ENCODE results near the gene SLC22A14. TPM values are rescaled to one million over a fixed set of nuclear protein-coding genes. Genes with fewer than 3 reads are reported as not detected.

The SLC22A14 gene
- not detected in 2 replicates for total RNA-seq

DNA sequence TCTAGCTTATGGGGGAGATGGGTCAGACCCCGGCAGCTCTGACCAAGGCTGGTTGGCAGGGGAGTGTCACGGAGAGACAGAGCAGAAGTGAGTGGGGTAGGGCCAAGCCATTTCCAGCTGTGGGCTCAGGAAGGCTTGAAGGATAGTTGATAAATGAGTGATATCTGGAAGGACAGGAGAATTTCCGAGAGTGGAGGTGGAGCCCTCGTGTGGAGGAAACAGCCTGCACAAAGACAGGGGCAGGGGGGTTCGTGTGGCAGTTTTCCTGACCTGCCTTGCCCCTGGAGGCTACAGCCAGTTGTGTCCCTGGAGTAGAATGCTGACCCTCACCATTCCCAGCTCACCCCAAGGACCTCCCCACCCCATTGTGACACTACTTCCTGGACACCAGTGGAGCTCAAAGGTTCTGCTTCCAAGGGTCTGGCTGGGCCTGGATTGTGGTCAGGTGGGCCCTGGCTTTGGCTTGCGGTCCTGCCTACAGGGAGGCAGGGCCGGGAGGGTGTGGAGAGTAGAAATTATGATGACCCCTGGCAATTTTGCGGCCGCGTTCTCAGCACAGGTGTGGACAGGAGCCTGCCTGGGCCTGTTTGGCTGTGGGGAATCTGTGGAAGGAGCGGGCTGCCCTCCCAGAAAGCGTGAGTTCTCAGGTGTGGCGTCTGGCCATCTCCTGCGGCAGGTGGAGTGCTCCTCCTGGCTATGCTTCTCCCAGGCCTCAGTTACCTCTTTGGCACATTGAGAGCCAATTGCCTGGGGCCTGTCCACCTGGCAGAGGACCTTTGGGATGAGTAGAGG lies at the start of gene SLC22A14:
SLC22A14 (plus strand) TSS at position 400 of the 792 bp plus-strand sequence. CDS start 23,733 bp downstream, outside the sequence.

DNA sequence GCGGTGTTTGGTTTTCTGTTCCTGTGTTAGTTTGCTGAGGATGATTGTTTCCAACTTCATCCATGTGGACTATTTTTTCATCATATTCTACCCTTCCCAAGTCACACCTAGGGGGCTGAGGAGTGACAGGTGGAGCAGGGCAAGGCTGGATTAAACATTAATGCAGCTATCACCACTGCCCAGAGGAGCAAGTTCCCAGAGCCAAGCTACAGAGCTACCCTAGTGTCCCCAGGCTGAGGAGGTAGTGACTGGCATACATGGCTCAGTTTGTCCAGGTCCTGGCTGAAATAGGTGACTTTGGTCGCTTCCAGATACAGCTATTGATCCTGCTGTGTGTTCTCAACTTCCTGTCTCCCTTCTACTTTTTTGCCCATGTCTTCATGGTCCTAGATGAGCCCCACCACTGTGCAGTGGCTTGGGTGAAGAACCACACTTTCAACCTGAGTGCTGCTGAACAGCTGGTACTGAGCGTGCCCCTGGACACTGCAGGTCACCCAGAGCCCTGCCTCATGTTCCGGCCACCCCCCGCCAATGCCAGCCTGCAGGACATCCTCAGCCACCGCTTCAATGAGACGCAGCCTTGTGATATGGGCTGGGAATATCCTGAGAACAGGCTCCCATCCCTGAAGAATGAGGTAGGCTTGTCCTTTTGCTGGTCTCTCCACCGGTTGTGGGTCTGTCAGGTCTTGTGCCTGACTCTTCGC lies 16.3 kb upstream of the SLC22A14 start, which contains the start of gene SLC22A13:
SLC22A13 (plus strand) TSS at position 209 of the 704 bp plus-strand sequence; CDS start at position 258, 49 bp downstream.

GRCh38 chr3:38346587-38347410 lies 64.7 kb downstream of the SLC22A14 start, which contains the start of gene XYLB:
Gene XYLB (plus strand): TSS chr3:38346785. CDS start chr3:38346869, 84 bp downstream.

Other genes with a start within 250 kb of the SLC22A14 start
- under 0.01 and 0.12 TPM in 2 replicates for gene DLEC1, start 243.1 kb upstream of the SLC22A14 start, total RNA-seq
- 33.1 and 42.8 TPM in 2 replicates for gene ACAA1, start 145.2 kb upstream of the SLC22A14 start, total RNA-seq
- 24.8 and 27.8 TPM in 2 replicates for gene MYD88, start 143.6 kb upstream of the SLC22A14 start, total RNA-seq
- gene OXSR1, start 116.8 kb upstream of the SLC22A14 start, total RNA-seq: 18.6 and 22.4 TPM in 2 replicates
- not detected in 2 replicates for gene SLC22A13, start 16.5 kb upstream of the SLC22A14 start, total RNA-seq
- 1.6 and 3.1 TPM in 2 replicates for gene XYLB, start 64.5 kb downstream of the SLC22A14 start, total RNA-seq
- 0.77 and 1.1 TPM in 2 replicates for gene ACVR2B, start 171.6 kb downstream of the SLC22A14 start, total RNA-seq
- gene EXOG, start 214.0 kb downstream of the SLC22A14 start, total RNA-seq: 2.2 and 6.7 TPM in 2 replicates